Measurements from ENCODE around the gene FBXL14.

Gene FBXL14, protein sequence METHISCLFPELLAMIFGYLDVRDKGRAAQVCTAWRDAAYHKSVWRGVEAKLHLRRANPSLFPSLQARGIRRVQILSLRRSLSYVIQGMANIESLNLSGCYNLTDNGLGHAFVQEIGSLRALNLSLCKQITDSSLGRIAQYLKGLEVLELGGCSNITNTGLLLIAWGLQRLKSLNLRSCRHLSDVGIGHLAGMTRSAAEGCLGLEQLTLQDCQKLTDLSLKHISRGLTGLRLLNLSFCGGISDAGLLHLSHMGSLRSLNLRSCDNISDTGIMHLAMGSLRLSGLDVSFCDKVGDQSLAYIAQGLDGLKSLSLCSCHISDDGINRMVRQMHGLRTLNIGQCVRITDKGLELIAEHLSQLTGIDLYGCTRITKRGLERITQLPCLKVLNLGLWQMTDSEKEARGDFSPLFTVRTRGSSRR

DNA sequence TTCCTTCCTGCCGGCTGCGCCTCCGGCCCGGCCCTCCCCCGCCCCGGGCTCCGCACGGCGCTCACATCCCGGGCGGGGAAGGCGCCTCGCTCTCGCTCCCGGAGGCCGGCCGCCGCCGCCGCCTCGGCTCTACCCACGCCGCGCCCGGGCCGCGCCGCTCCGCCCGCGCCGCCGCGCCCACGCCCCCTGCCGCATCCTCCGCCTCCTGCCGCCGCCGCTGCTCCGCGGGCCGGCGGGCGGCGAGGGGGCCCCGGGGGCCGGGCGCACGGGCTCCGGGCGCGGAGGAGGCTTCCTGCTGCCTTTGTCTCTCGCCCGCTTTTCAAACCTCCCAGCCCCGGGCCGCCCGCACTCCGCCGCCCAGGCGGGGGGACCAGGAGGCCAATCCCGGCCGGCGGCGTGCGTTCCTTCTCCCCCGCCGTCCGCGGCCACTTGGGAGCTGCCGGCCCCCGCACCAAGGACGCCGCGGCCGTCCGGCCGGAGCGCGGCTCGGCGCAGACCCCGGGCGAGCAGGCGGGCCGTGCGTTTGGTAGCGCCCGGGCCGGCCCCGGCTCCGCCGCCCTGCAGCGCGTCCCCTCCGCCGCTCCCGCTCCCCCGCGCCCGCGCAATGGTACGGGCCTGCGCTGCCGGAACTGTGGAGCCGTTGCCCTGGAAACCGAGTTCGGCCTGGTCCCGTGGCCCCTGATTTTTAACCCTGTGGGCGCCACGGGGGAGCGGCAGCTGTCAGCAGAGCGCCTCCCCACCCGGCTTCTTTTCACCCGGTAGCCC lies at the start of gene FBXL14:
Gene FBXL14 (minus strand): TSS at position 321 of the 765 bp plus-strand sequence. CDS start 515 bp downstream, outside the sequence.
- DNase-seq (ENCODE audit: low spot score): peak; percentile 94

DNA sequence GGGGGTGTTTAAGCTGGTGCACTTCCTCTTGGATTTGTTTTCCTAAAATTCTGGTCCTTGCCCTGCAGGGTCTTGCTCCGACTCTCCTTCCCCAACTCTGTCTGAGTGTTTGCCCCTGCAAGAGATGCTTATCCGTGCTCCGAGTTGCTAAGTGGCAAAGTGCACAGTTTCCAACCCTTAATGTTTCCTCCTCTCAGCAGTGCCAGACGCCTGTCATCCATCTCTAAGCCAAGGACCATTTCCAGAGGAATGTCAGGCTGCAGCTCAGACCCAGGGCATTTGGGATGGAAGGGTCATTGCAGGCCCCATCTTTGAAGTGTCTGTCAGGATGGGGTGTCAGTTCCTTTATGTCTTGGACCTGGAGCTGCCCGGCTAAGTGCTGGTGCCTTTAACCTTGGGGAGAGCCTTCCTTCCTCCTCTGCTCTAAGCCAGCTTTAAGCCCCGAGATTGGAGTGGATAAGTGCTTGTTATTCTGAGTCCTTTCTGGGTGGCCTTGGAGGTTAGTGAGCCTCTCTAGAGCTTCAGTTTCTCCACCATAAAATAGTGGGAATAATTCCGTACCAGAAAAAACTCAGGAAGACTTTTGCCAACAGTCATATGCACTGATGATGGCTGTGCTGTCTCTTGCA lies 49.6 kb upstream of the FBXL14 start:
- DNase-seq (ENCODE audit: low spot score): no peak

DNA sequence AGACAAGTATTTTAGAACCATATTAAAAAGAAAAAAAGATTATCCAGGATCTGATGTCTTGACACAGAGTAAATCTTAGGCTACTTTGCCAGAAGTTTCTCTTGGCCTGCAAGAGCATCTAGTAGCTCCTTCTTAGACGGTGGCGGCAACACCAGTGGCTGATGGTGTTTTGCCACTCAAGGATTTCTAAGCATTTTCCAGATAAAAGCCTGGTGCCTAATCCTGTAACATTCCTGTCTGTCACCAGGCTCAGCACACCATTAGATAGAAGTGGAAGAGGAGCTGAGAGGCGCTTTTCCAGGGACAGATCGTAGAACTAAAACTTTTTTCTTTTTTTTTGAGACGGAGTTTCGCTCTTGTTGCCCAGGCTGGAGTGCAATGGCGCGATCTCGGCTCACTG lies 48.7 kb upstream of the FBXL14 start:
- no peak for DNase-seq (ENCODE audit: low spot score)

DNA sequence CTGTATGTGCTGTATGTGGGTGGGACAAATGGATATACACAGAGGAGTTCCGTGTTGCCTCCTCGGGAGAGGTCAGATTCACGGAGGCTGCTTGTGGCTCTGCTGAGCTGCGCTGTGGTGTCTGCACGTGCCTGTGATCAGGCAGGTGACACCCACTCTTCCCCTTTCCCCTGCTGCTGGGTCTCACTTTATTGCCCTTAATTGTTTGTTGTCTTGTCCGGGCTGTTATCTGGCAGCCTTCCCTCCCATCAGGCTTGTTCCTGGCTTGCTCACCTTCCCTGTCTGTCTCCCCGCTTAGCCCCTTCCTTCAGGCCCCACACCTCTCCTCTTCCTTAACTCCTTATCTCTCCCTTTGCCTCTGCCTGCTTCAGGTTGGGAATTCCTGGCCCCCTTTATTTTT lies 48.1 kb upstream of the FBXL14 start:
- DNase-seq (ENCODE audit: low spot score): no peak

DNA sequence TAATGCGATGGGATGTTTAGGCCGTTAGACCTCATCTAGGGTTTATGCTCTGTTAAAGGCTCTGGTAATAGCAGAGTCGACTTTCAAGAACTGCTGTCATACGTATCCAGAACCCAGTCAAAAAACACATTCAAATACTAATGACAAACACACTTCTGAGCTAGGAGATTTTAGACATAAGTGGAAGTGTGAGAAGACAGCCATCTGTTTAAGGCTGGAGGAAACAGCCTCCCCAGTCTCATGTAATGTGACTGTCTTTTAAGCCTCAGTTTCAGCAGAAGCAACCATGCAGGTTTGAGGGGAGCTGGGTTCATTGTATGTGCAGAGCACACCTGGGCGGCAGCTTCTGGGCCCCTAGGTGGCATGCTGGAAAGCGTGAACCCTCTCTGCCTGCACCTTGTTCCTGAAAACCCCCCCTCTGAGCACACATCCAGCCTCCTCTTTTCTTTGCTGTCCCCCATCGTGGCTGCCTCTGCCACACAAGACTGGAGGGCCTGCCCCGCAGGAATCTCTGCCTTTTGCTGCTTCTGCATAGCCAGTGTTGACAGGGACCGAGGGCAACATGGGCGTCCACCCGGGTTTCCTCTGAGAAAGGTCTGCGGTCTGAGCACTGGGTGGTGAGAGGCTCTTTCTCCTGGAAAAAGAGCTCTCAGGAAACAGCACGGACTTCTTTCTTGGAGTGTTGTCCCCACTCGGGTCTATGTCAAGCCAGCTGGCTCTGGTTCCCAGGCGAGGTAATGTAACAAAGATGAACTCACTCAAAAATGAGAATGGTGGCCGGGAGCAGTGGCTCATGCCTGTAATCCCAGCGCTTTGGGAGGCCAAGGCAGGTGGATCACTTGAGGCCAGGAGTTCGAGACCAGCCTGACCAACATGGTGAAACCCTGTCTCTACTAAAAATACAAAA lies 46.2 kb upstream of the FBXL14 start:
- DNase-seq (ENCODE audit: low spot score): no peak

DNA sequence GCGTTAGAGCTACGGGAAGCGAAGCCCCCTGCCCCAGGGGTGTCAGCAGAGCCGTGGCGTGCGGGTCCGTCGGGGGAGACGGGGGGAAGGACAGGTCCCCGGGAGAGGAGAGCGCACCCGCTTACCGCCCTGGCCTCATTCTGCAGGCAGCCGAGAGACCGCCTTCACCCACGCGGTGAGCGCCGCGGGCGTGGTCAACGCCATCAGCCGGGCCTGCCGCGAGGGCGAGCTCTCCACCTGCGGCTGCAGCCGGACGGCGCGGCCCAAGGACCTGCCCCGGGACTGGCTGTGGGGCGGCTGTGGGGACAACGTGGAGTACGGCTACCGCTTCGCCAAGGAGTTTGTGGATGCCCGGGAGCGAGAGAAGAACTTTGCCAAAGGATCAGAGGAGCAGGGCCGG lies 45.2 kb upstream of the FBXL14 start:
- no peak for DNase-seq (ENCODE audit: low spot score)

DNA sequence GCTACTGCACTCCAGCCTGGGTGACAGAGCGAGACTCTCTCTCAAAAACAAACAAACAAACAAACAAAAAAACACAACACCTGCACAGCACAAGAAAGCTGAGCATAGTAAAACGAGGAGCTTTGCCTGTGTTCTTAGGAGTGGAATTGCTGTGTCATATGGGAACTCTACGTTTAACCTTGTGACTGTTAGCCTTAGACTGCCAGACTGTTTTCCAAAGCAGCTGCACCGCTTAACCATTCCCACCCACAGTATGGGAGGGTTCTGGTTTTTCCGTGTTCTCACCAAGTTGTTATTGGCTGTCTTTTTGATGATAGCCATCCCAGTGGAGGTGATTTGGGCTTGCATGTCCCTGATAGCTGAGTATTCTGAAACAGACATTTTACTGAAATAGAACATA lies 43.8 kb upstream of the FBXL14 start:
- DNase-seq (ENCODE audit: low spot score): no peak

DNA sequence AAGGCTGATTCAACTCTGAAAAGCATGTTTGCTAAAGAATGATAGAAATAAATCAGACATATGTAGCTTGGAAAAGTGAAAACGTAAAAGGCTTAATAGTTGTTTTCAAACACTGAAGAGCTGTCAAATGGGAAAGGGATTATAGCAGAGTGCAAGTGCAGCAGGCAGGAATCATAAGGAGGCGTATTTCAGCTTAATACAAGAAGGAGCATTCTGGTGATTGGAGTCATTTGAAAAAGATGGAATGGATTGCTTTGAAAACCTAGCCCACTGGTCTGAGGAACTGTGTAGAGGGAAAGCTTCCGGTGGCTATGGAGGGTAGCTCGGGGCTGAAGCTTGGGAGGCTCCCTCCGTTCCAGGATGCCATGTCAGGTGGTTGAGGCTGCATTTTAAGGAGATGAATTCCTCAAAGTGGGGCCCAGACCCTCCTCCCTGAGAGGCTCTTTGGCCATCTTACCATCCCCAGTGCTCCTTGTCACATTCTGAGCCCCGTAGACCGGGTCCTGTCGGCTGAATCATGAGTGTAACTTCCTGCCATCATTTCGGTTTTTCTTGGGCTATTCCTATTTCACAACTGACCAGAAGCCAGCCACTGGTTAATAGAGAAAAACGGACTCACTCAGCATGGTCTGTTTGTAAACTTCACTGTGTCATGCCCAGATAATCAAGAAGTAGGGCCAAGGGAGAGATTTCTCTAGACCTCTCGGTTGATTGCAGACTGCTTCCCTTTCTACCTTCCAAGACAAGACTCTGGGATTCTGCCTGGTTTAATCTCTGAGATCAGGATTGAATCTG lies 41.1 kb upstream of the FBXL14 start:
- DNase-seq (ENCODE audit: low spot score): peak; percentile 55

DNA sequence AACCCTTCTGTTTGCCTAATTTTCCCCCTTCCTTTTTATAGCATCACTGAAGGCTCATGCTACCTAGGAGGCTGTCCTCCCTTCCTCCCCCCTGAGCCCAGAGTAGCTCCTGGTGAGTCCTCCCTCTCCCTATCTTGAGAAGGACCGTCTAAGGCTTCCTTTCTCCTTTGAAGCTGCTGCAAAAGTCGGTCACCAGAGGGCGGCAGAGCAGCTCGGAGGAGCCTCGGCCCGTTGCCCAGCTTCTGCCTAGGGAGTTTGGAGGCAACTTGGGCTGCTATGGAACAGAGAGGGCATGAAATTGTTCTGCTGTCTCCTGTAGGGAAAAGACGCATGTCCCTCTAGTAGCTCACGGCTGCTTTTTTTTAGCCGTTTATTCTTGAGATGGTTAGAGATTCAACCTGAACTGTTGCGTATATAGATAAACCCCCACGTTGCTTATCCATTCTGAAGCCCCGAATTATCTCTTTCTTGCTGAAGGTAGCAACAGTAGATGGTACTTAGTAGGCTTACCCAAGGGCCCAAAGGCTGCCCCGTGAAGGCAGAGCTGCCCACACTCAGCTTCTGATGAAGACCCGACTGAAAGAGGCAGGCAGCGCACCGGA lies 40.3 kb upstream of the FBXL14 start:
- peak; percentile 85 for DNase-seq (ENCODE audit: low spot score)

DNA sequence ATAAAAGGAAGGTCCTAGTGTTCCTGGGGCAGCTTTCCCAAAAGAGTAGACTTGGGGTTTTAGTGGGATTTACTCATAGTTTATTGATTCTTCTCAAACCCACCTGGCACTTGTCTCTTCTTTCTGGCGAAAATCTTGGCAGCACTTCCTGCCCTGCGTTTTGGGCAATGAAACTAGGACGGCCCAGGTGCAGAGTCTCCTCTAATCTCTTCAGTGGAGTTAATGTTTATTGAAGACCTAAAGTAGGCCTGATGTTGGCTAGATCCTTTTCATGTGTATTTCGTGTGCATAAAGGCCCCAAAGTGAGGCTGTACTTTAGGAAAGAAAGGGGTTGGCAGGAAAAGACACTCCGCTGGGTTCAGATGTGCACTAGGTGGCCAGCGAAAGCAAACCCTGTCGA lies 39.8 kb upstream of the FBXL14 start:
- DNase-seq (ENCODE audit: low spot score): no peak

DNA sequence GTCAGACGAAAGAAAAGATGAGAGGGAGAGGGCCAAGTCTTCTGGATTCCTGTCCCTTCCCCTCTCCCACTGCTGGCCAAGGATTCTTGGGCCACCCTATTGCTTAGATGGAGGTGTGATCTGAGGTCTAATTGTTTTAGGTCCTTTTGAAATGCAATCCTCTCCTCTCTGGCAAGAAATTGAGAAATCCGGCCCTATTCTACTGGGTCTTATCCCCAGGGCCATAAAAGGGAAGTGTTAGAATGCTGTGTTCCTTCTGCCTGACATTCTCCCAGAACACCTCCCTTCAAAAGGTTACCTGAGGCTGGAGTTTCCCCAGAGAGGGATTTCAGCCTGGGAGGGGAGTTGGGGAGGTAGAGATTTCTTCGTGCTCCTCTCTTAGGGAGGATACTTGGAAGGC lies 39.1 kb upstream of the FBXL14 start:
- DNase-seq (ENCODE audit: low spot score): no peak

DNA sequence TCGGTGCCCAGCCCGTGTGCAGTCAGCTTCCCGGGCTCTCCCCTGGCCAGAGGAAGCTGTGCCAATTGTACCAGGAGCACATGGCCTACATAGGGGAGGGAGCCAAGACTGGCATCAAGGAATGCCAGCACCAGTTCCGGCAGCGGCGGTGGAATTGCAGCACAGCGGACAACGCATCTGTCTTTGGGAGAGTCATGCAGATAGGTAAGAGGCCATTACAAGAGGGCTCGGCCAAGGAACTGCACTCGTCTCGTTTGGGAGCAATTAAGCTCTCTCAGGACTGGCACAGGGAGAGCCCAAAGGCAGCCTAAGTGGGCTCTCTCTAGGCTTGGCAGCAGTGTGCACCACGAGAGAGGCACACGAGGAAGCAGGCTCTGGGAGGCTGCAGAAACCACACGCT lies 38.3 kb upstream of the FBXL14 start:
- no peak for DNase-seq (ENCODE audit: low spot score)

DNA sequence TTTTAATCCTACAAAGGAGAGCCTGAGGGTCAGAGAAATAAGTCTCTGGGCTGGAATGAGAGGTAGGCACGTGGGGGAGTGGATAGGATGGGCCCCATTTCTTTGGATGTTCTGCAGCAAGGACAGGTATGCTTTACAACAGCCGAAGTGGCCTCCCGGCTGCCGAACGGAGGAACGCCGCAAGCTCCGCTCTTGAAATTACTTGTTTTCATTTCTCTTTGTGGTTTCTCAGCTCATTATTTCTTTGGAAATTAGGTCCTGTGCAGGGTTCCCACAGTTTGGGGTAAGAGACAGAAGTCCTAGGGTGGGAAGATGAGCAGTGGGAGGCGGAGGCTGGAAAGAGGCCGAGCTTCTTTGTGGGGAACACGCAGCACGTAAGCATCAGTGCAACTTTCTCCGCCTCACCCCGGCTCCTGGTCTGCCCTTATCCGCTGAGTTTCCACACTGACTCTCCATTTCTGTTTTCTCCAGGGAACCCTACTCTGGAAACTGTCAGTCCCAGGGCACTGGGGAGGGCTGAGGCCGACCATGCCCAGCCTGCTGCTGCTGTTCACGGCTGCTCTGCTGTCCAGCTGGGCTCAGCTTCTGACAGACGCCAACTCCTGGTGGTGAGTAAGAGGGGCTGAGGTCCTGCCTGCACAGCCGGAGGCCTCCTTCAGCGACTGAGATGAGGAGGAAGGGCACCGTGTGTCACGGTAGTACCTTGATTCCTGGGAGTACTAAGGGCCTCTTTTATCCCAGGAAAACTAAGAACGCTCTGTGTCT lies 36.6 kb upstream of the FBXL14 start:
- DNase-seq (ENCODE audit: low spot score): no peak

DNA sequence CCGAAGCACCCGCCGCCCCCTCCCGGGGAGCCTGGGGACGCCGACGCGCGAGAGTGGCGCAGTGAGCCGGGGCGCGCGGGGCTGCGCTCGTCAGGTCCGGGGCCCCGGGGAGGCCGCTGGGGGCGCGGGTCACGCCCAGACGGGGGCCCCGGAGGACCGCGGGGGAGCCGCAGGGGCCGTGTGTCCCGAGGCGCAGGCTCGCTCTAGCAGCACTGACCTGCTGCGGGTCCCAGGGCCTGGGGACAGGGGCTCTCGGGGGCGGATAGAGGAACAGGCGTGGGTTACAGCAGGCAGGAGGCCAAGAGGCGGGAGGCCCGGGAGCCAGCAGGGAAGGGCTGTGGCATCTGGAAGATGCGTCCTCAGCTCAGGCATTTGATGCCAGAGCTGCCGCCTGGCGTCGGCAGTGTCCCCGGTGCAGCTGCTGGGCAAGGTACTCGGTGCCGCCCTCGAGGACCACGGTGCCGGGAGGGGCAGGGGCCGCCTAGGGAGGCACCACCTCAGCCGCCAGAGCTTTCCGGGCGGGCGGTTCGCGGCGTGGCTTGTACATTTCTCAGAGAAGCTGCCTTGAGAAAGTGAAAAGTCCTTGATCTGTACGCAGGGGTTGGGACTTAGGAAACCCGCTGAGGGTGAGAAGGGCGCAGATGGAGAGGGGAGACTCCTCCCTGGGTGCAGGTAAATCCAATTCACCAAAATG lies 35.9 kb upstream of the FBXL14 start:
- peak; percentile 80 for DNase-seq (ENCODE audit: low spot score)

DNA sequence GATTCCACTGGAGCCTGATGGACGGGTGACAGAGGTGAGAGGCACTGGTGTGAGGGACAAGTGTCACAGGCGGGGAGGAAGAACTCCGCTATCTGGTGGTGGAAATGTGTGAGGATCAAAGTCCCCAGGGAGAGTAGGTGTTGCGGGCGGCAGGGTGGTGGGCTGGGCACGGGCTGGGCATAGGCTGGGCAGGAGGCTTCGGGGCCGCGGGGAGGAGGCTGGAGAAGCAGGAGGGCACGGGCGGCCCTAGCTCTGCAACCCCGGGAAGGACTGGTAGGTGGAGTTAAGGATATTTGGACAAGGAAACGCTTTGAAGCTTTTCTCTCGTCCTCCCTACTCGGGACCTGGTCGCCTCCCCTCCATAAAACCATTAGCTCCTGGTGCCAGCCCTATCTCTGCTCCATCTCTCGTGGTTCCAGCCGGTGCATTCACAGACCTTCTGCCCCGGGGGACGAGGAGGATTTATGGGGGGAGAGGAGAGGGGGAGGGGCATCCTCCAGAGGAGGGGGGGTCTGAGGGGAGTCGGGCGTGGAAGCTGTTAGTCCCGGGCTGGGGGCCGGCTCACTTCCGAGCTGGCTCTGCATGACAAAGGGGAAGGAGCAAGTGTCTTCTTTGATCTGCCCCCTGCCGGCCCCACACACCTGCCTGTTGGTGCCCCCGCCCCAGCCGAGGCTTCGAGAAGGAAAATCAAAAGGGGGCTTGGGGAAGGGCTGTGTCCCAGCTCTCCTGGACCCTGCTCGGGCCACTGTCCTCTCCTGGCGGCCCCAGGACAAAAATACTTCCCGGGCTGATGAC lies 35.2 kb upstream of the FBXL14 start:
- peak; percentile 74 for DNase-seq (ENCODE audit: low spot score)

DNA sequence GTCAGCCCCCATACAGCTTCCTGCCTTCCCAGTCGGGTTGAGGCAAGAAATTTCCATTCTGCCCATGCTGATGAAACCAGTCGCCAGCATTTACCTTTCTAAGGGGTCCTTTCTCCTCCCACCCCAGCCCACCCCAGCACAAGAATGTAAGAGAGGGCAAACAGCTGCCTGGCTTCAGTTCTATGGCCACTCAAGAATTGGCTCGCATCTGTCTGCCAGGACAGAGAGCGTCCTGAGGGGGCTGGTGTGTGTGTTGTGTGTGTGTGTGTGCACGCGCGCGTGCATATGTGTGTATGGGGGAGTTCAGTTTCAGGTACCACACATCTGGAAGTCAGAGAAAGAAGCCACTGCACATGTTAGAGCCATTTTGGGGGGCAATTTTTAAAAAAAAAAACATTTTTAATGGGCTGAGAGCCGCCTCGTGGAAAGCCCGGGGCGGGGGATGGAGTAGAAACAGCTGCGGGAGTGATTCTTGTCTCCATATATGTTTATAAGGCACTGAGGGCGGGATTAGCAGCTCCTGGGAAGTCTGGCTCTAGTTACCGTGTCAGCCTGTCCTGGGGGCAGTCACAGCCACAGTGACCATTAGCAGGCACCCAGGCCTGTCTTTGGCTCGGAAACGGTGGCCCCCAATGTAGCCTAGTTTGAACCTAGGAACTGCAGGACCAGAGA lies 34.4 kb upstream of the FBXL14 start, which contains the start of gene WNT5B:
Gene WNT5B (plus strand): TSS at position 566 of the 672 bp plus-strand sequence. CDS start 2,124 bp downstream, outside the sequence.
- no peak for DNase-seq (ENCODE audit: low spot score)

DNA sequence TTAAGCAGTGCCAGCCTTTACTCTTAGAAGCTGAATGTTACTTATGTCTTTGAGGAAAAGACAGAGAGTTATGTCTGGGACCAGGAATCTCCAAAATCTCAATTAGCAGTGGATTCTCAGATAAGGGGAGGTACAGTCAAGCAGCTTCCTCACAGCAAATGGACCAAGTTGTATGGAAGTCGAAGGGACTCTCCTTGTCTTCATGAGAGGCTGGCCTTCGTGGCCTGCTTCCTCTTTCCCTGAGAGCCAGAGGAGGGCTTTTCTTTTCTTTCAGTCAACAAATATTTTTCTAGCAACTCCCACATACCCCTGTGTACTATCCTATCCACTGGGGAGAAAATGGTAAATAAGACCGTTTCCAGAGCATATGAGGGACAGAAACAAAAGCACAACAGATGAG lies 28.0 kb upstream of the FBXL14 start:
- no peak for DNase-seq (ENCODE audit: low spot score)

DNA sequence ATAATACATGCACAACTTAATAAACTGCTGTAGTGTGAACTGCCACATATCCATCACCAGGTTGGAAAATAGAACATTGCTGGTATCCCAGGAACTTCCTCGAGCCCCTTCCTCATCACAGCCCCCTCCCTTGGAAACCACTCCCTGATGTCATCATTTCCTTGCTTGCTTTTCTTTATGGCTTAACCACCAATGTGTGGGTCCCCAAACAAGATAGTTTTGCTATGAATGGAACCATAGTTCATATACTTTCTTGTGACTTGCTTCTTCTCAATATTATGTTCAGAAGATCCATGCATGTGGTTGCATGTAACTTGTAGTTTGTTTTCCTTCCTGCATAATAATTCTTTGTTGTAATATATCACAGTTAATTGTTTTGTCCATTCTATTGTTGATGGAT lies 25.7 kb upstream of the FBXL14 start:
- no peak for DNase-seq (ENCODE audit: low spot score)
